Measurements from ENCODE around the gene ABCB11. TPM values are rescaled to one million over a fixed set of nuclear protein-coding genes. Genes with fewer than 3 reads are reported as not detected.
A peak's percentile ranks its signal among the peaks of the same experiment; 100 is the strongest.

Gene ABCB11
- total and polyA plus RNA-seq, 9 of the 15 experiments (the other 6 are each of a cell fraction or from before 2014, with no cell fraction given): 0.04 to 0.51 (median 0.10) TPM; not detected in 1

GRCh38 chr2:169041594-169041993, 10.5 kb upstream of the ABCB11 start:
- H4K20me1 ChIP-seq (replicated peaks; ENCODE audit: control insufficient read depth, insufficient read depth, low read length): no peaks in the 10 kb centered on the region
- POLR2A ChIA-PET: interaction anchor here (0.7 kb wide), 1 partner anchor 13 kb away, joined by 3 read pairs; no protein-coding TSS in a partner anchor
- FAIRE-seq (no peak), DNase-seq (ENCODE audit: extremely low read depth in 1 of 4, low spot score in 3 of 4) (no peak), ATAC-seq (no peak)
- in situ Hi-C loops (cut with MboI): no loop called here
- H3K36me3 ChIP-seq (ENCODE audit: control insufficient read depth, insufficient read depth, low read length): no peaks in the 10 kb centered on the region
- no peak overlapping the region for H3K27ac ChIP-seq (ENCODE audit: extremely low read depth, low read depth, low read length)
- no peaks in the 10 kb centered on the region for H3K27me3 ChIP-seq (ENCODE audit: control insufficient read depth in 2 of 2, insufficient read depth in 2 of 2, low read length in 2 of 2)
- intact Hi-C loops (cut with micrococcal nuclease): no loop called here
- no peaks in the 10 kb centered on the region for H3K79me2 ChIP-seq (ENCODE audit: control insufficient read depth, insufficient read depth, low read length)
- no peak overlapping the region for H3K9ac ChIP-seq (ENCODE audit: insufficient read depth in 1 of 2, low read depth in 2 of 2, low read length in 2 of 2)
- WGBS (ENCODE audit: insufficient coverage, low coverage, missing lambda C conversion rate): 10% methylated on average over 1 of the region's 1 CpG
- peaks cover 0 to 7% of the 10 kb centered on the region in 2 experiments; a peak in 2 of 5 replicates for H3K4me1 ChIP-seq (replicated peaks in 1 of 2; ENCODE audit: control insufficient read depth in 2 of 2, insufficient read depth in 2 of 2, low read length in 2 of 2)
- H3K9me1 ChIP-seq (ENCODE audit: control insufficient read depth, insufficient read depth, low read length): no peaks in the 10 kb centered on the region
- CTCF ChIA-PET (ENCODE audit: low intra/inter-chr PET ratio): no interaction called here
- no peak overlapping the region for H2AFZ ChIP-seq (ENCODE audit: low read depth, low read length)
- no TSS peak for BruUV-seq (replicated peaks)
- peaks cover 7% of the 10 kb centered on the region for H3K9me3 ChIP-seq (replicated peaks; ENCODE audit: control insufficient read depth, insufficient read depth, low read depth, low read length)
- H3K4me3 ChIP-seq: no peak overlapping the region
- no peak overlapping the region for H3K4me2 ChIP-seq (ENCODE audit: insufficient read depth, low read length)
- TF ChIP-seq ZFP91 (CRISPR knock-in tag; IDR thresholded peaks at IDR 0.05) (no peak), PRMT5 (CRISPR knock-in tag; IDR thresholded peaks at IDR 0.05) (no peak), MEIS2 (IDR thresholded peaks at IDR 0.05; ENCODE audit: partially characterized antibody) (peak; percentile 44), TEAD1 (CRISPR knock-in tag; IDR thresholded peaks at IDR 0.05) (no peak), ZFP30 (CRISPR knock-in tag; IDR thresholded peaks at IDR 0.05; ENCODE audit: borderline replicate concordance) (no peak), ZNF583 (CRISPR knock-in tag; IDR thresholded peaks at IDR 0.05) (no peak), THAP12 (CRISPR knock-in tag; IDR thresholded peaks at IDR 0.05) (no peak), ARID1B (IDR thresholded peaks at IDR 0.05) (0 out of 2 replicates have a peak, but pooled peaks have one; percentile 39), EP300 (IDR thresholded peaks at IDR 0.05; ENCODE audit: low read length) (0 out of 2 replicates have a peak, but pooled peaks have one; percentile 5), HNRNPL (IDR thresholded peaks at IDR 0.05; ENCODE audit: low read depth, low read length) (no peak), PBX2 (CRISPR knock-in tag; IDR thresholded peaks at IDR 0.05; ENCODE audit: low read depth) (no peak), PBX2 (tag; conservative IDR thresholded peaks at IDR 0.05; ENCODE audit: low read depth) (peak; percentile 22; the same call in 1 of the 2 replicates), PKNOX1 (IDR thresholded peaks at IDR 0.05) (peak; percentile 62; the same call in 1 of the 2 replicates), NCOA6 (IDR thresholded peaks at IDR 0.05) (no peak), ZNF445 (CRISPR knock-in tag; IDR thresholded peaks at IDR 0.05; ENCODE audit: low read depth) (no peak), SMARCE1 (IDR thresholded peaks at IDR 0.05) (peak; percentile 31; the same call in 1 of the 2 replicates)
